SK-N-SH (cell line): ENCODE results near the gene PCED1B. TPM values are rescaled to one million over a fixed set of nuclear protein-coding genes. Genes with fewer than 3 reads are reported as not detected.

Experiments used
- CTCF ChIA-PET: fragments of 300-600, 350-600 bp; formaldehyde crosslinking; extraction: SDS; loops from one replicate; lab custom pipeline; 2021; lab: Yijun Ruan, JAX
- POLR2A ChIA-PET: fragments of 350-600 bp; sonication (Branson Sonifier 250); formaldehyde crosslinking; extraction: SDS; loops from one replicate; lab custom pipeline; 2020; ENCODE audit warnings: antibody characterized with exemption, inconsistent platforms; lab: Yijun Ruan, JAX
- DNase-seq: peaks from one replicate; pipeline ENCODE4 v3.0.0; 2012
- H2AFZ ChIP-seq: fragments of 200-600 bp; sonication (generic); 2 replicates; pipeline ENCODE4 v1.8.1; 2016; ENCODE audit warnings: antibody characterized with exemption, mild to moderate bottlenecking, low read depth
- H3F3A ChIP-seq: fragments of 200-600 bp; sonication (generic); replicated peaks from 2 replicates; pipeline ENCODE3; 2016; ENCODE audit warnings: antibody characterized with exemption, mild to moderate bottlenecking; ENCODE audit not compliant: insufficient read depth
- H3K27ac ChIP-seq, 2 experiments: fragments of 200-500 bp in 1 of 2; fragments of 200-600 bp in 1 of 2; sonication (Bioruptor generic) in 1 of 2; sonication (generic), shearing (Covaris generic) in 1 of 2; 2 replicates each; pipeline versions ENCODE4 v1.5.1 to v1.6.1; 2014 to 2016; ENCODE audit warnings: low read depth in 2 of 2, inconsistent platforms in 1 of 2, low read length in 1 of 2, mild to moderate bottlenecking in 1 of 2, mixed read lengths in 1 of 2
- H3K27me3 ChIP-seq: fragments of 200-600 bp; sonication (generic), shearing (Covaris generic); 2 replicates; pipeline ENCODE4 v1.6.1; 2016; ENCODE audit warnings: mixed run types; ENCODE audit not compliant: insufficient read depth
- H3K36me3 ChIP-seq, 2 experiments: fragments of 200-500 bp in 1 of 2; fragments of 200-600 bp in 1 of 2; sonication (Bioruptor generic) in 1 of 2; sonication (generic) in 1 of 2; replicated peaks in 1 of 2; 2 replicates each; pipeline versions ENCODE3 to v1.5.1; 2014 to 2016; ENCODE audit warnings: low read length in 1 of 2, mild to moderate bottlenecking in 1 of 2; ENCODE audit not compliant: insufficient read depth in 2 of 2, control insufficient read depth in 1 of 2
- H3K4me1 ChIP-seq, 2 experiments: fragments of 200-500 bp in 1 of 2; fragments of 200-600 bp in 1 of 2; sonication (Bioruptor generic) in 1 of 2; sonication (generic), shearing (Covaris generic) in 1 of 2; 2 replicates each; pipeline versions ENCODE4 v1.5.1 to v1.6.1; 2014 to 2016; ENCODE audit warnings: low read depth in 1 of 2, low read length in 1 of 2, mixed run types in 1 of 2; ENCODE audit not compliant: insufficient read depth in 2 of 2, control insufficient read depth in 1 of 2
- H3K4me2 ChIP-seq: fragments of 200-600 bp; sonication (generic), shearing (Covaris generic); 2 replicates; pipeline ENCODE4 v1.6.1; 2017; ENCODE audit warnings: mixed run types
- H3K4me3 ChIP-seq, 2 experiments: fragments of 200-500 bp in 1 of 2; fragments of 200-600 bp in 1 of 2; sonication (Bioruptor generic) in 1 of 2; sonication (generic), shearing (Covaris generic) in 1 of 2; 2 replicates each; pipeline versions ENCODE4 v1.5.1 to v1.8.1; 2014 to 2016; ENCODE audit warnings: low read depth in 2 of 2, inconsistent platforms in 1 of 2, low read length in 1 of 2, mild to moderate bottlenecking in 1 of 2, mixed read lengths in 1 of 2, moderate library complexity in 1 of 2
- H3K79me2 ChIP-seq: fragments of 200-600 bp; sonication (generic); 2 replicates; pipeline ENCODE4 v1.8.1; 2017; ENCODE audit warnings: mild to moderate bottlenecking; ENCODE audit not compliant: insufficient read depth
- H3K9ac ChIP-seq: fragments of 200-600 bp; sonication (generic); 2 replicates; pipeline ENCODE4 v1.6.1; 2017; ENCODE audit warnings: mixed run types
- H3K9me2 ChIP-seq: fragments of 200-600 bp; sonication (generic); 2 replicates; pipeline ENCODE4 v1.6.1; 2017; ENCODE audit warnings: mixed run types
- H3K9me3 ChIP-seq: fragments of 200-600 bp; sonication (generic); 2 replicates; pipeline ENCODE4 v1.6.1; 2017; ENCODE audit warnings: mixed run types, mild to moderate bottlenecking, moderate library complexity
- H4K20me1 ChIP-seq: fragments of 200-600 bp; sonication (generic); 2 replicates; pipeline ENCODE4 v1.6.1; 2017; ENCODE audit warnings: mild to moderate bottlenecking, mixed run types; ENCODE audit not compliant: insufficient read depth
- CHD2 ChIP-seq: fragments of 150-350 bp; IDR thresholded peaks from 2 replicates; pipeline ENCODE4 v1.6.1; 2018; ENCODE audit warnings: low read length; ENCODE audit not compliant: partially characterized antibody
- CTCF ChIP-seq: fragments of 200-600 bp; sonication (generic); IDR thresholded peaks from 2 replicates; pipeline ENCODE4 v1.6.1; 2017; ENCODE audit warnings: antibody characterized with exemption, mild to moderate bottlenecking, moderate library complexity
- ELF1 ChIP-seq: IDR thresholded peaks from 2 replicates; pipeline ENCODE4 v1.4.0; 2012
- EP300 ChIP-seq, 2 experiments: IDR thresholded peaks; 2 replicates each; pipeline versions ENCODE4 v1.4.0 to v1.6.1; 2012; ENCODE audit warnings: borderline replicate concordance in 1 of 2, low read depth in 1 of 2, low read length in 1 of 2
- GATA2 ChIP-seq: sonication (generic); formaldehyde crosslinking; IDR thresholded peaks from 2 replicates; pipeline ENCODE4 v1.5.0; 2020; ENCODE audit warnings: mild to moderate bottlenecking, missing genetic modification reagents
- JUND ChIP-seq: IDR thresholded peaks from 2 replicates; pipeline ENCODE4 v1.4.0; 2012
- MEF2A ChIP-seq: IDR thresholded peaks from 2 replicates; pipeline ENCODE4 v1.4.0; 2012; ENCODE audit warnings: low read depth, borderline replicate concordance
- NFIC ChIP-seq: IDR thresholded peaks from 2 replicates; pipeline ENCODE4 v1.4.0; 2012; ENCODE audit warnings: borderline replicate concordance
- RAD21 ChIP-seq: IDR thresholded peaks from 2 replicates; pipeline ENCODE4 v1.6.1; 2012; ENCODE audit warnings: mild to moderate bottlenecking, low read length
- RCOR1 ChIP-seq: fragments of 150-350 bp; IDR thresholded peaks from 2 replicates; pipeline ENCODE4 v1.6.1; 2017; ENCODE audit warnings: antibody characterized with exemption, low read length
- RXRA ChIP-seq: IDR thresholded peaks from 2 replicates; pipeline ENCODE4 v1.4.0; 2012; ENCODE audit warnings: low read depth, mild to moderate bottlenecking, borderline replicate concordance
- SIN3A ChIP-seq: IDR thresholded peaks from 2 replicates; pipeline ENCODE4 v1.6.1; 2012; ENCODE audit warnings: low read depth, mild to moderate bottlenecking, low read length, moderate library complexity, borderline replicate concordance
- TEAD4 ChIP-seq: IDR thresholded peaks from 2 replicates; pipeline ENCODE4 v1.4.0; 2012; ENCODE audit warnings: mild to moderate bottlenecking, borderline replicate concordance; ENCODE audit not compliant: insufficient read depth
- USF1 ChIP-seq: IDR thresholded peaks from 2 replicates; pipeline ENCODE4 v1.4.0; 2012; ENCODE audit warnings: low read depth, borderline replicate concordance
- USF2 ChIP-seq: fragments of 150-350 bp; IDR thresholded peaks from 2 replicates; pipeline ENCODE4 v1.6.1; 2017; ENCODE audit warnings: antibody characterized with exemption, low read length, low read depth, borderline replicate concordance
- YY1 ChIP-seq: IDR thresholded peaks from 2 replicates; pipeline ENCODE4 v1.4.0; 2012; ENCODE audit warnings: low read depth, mild to moderate bottlenecking
- ZBTB33 ChIP-seq: IDR thresholded peaks from 2 replicates; pipeline ENCODE4 v1.4.0; 2012; ENCODE audit warnings: low read depth, borderline replicate concordance
- WGBS: methylation state at CpG from one replicate; pipeline ENCODE4 v1.1.6; 2017; ENCODE audit warnings: low lambda C conversion rate; 5-methylcytosine and 5-hydroxymethylcytosine counted together
- polyA plus RNA-seq, 3 experiments: library from polyadenylated mRNA; depleted of rRNA; stranded (reverse); fragments of >200 nt; gene quantifications; 2 replicates each; pipeline ENCODE4 v1.2.3, GENCODE V29; 2012

PCED1B gene
- polyA plus RNA-seq, 1 of the 3 experiments (the other 2 are of a cell fraction): 0.21 TPM

- Histone ChIP-seq H3K4me2 (no peak overlapping the region), H3F3A (no peaks in the 10 kb centered on the region), H3K4me3 (no peak overlapping the region), H3K9me3 (no peaks in the 10 kb centered on the region), H4K20me1 (no peaks in the 10 kb centered on the region), H2AFZ (no peak overlapping the region), H3K9me2 (no peaks in the 10 kb centered on the region), H3K36me3 (no peaks in the 10 kb centered on the region), H3K79me2 (no peaks in the 10 kb centered on the region), H3K27me3 (no peaks in the 10 kb centered on the region), H3K9ac (no peak overlapping the region), H3K27ac (no peak overlapping the region), H3K4me1 (no peaks in the 10 kb centered on the region)
- ChIA-PET CTCF (no interaction called here), POLR2A (no interaction called here)
- WGBS: 10% methylated on average over 2 of the region's 2 CpGs
- TF ChIP-seq NFIC: no peak
- no peak for TF ChIP-seq USF1
- TF ChIP-seq EP300 (IDR thresholded peaks at IDR 0.05; ENCODE audit: borderline replicate concordance in 1 of 2, low read depth in 1 of 2, low read length in 1 of 2): no peak
- no peak for TF ChIP-seq USF2
- no peak for TF ChIP-seq TEAD4
- TF ChIP-seq GATA2 (CRISPR knock-in tag): no peak
- TF ChIP-seq MEF2A: no peak
- no peak for TF ChIP-seq ELF1
- no peak for TF ChIP-seq RCOR1
- TF ChIP-seq RAD21: no peak
- no peak for TF ChIP-seq CHD2
- no peak for TF ChIP-seq ZBTB33
- no peak for TF ChIP-seq SIN3A
- no peak for TF ChIP-seq JUND
- no peak for TF ChIP-seq RXRA
- no peak for TF ChIP-seq CTCF
- TF ChIP-seq YY1: no peak
- DNase-seq: no peak
Measured at GRCh38 chr12:47160316-47161244, 81.2 kb downstream of the PCED1B start.
